ENCODE data around the gene RAP1GDS1.

DNA sequence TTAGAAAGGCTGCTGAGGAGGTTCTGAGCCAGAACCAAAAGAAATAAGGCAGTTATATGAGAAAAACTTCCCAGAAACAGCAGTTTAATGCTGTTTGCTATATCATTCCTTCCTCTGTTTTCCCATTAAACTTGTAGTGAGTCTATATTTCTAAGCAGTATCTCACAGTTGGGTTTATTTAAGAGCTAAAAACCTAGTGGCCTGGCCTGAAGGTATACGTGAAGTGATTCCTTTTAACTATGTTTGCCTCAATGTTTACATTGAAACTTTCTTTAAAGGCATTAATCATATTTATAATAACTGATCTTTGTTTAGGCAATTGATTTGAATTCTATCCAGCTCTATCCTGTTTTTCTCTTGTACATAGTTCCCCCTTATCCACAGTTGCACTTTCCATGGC lies 19.1 kb upstream of the RAP1GDS1 start:
- no peak for TF ChIP-seq EZH2 (IDR thresholded peaks at IDR 0.05; ENCODE audit: low read length)
- TF ChIP-seq, protein P1, sequence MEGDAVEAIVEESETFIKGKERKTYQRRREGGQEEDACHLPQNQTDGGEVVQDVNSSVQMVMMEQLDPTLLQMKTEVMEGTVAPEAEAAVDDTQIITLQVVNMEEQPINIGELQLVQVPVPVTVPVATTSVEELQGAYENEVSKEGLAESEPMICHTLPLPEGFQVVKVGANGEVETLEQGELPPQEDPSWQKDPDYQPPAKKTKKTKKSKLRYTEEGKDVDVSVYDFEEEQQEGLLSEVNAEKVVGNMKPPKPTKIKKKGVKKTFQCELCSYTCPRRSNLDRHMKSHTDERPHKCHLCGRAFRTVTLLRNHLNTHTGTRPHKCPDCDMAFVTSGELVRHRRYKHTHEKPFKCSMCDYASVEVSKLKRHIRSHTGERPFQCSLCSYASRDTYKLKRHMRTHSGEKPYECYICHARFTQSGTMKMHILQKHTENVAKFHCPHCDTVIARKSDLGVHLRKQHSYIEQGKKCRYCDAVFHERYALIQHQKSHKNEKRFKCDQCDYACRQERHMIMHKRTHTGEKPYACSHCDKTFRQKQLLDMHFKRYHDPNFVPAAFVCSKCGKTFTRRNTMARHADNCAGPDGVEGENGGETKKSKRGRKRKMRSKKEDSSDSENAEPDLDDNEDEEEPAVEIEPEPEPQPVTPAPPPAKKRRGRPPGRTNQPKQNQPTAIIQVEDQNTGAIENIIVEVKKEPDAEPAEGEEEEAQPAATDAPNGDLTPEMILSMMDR (optimal IDR thresholded peaks at IDR 0.05 in 1 of 3, IDR thresholded peaks at IDR 0.05 in 1 of 3, conservative IDR thresholded peaks at IDR 0.05 in 1 of 3; ENCODE audit: extremely low read depth in 1 of 3, insufficient read depth in 2 of 3, low read length in 3 of 3), result no peak
